GM19239 (cell line): ENCODE measurements around the gene ALDH3B1.

ENCODE experiments used
- DNase-seq: peaks from one replicate; pipeline ENCODE4 v3.0.0; 2011; ENCODE audit warnings: low spot score; ENCODE audit not compliant: insufficient read length
- FAIRE-seq: peaks from 2 replicates; lab custom pipeline; 2011; peaks lifted over from hg19 to GRCh38; lab: Jason Lieb, UNC

The ALDH3B1 gene

DNA sequence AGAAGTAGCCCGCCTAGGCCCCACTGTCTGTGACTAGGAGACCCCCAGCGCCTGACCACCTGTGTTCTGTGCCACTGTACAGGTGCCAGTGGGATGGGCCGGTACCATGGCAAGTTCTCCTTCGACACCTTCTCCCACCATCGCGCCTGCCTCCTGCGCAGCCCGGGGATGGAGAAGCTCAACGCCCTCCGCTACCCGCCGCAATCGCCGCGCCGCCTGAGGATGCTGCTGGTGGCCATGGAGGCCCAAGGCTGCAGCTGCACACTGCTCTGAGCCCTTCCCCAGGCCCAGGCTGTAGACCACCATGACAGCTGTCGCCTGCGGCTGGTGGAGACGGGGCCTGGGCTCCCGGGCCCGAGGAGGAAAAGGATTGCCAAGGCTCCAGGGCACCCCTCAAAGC, 17.5 kb downstream of the ALDH3B1 start:
- FAIRE-seq (no peak), DNase-seq (no peak)

DNA sequence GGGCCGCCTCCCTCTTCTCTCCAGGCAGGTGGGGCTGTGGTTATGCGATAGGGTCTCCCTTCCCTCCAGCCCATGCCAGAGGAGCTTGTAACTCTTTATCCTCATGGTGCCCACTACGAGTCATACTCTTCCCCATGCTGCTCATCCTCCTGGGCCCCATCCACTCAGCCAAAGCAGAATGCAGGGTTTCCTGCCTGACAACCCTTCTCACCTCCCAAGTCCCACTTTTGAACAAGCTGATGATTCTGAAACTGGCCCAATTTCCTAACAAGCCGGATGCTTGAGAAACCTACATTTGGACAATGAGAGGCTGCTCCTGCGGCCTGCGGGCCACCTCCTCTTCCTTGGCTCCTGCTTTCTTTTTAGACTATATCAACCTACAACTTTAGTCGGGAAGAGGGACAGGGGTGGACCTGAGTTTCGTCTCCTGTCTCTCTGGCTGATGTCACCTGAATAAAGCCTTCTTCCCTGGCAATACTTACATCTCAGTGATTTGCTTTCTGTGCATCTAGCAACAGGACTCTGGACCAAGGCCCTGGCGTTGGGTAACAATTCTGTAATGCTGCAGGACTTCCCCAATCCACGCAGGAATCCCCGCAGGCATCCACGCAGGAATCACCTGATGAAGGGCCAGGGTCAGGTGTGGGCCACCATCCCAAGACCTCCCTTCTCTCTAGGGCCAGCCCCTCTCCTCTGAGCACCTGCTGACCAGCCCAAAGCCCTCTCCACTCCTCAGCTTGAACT, 18.8 kb downstream of the ALDH3B1 start:
- no peak for FAIRE-seq
- DNase-seq: no peak

DNA sequence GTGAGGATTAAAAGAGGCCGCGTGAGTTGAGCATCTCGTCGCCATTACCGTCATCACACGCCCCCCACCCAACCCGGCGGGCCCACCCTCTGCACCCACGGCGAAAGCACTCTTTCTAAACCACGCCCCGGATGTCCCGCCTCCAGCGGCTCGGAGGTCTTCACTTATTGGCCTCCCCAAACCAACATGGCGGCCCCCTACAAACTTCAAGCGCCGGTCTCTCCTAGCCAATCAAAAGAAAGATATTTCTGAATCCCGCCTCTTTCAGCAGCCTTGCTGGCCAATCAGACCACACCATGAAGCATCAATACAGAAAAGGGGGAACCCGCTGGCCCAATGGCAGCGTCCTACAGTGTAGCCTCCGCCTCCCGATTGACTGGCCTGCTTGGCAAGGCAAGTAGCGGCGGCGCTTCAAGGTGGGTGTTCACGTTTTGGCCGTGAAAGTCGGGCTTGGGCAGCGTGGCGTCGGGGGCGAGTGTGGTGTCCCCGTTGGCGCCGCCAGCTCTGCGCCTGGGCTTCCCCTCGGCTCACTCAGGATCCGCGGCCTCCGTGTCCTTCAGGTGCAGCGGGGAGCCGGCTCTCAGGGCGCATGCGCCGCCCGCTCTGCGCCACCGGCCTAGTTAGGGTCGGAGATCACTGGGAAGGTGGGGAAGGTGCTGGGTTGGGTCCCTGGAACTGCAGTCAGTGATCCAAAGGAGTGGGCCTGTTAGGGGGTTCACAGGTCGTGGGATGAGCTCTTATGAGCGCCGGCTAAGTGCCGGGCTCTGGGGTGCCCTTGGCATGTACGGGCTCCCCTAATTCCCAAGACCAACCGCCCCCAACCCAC, 20.4 kb downstream of the ALDH3B1 start, which contains the start of gene NDUFS8:
TSS of gene NDUFS8 (plus strand) at position 364 of the 826 bp plus-strand sequence. CDS start 1,471 bp downstream, outside the sequence.
- DNase-seq (peak; percentile 99), FAIRE-seq (peak; percentile 100)

DNA sequence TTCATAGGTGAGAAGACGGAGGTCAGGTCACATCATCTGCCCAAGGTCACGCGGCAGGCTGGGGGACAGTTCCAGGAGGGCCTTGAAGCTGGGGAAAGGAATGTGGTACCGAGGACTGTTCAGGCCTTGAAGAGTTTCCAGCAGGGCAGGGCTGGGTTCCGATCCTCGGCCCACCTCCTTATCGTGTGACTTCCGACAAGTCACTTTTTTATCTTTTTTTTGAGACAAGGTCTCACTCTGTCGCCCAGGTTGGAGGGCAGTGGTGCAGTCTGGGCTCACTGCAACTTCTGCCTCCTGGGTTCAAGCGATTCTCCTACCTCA, 21.0 kb downstream of the ALDH3B1 start:
- DNase-seq (no peak), FAIRE-seq (no peak)

DNA sequence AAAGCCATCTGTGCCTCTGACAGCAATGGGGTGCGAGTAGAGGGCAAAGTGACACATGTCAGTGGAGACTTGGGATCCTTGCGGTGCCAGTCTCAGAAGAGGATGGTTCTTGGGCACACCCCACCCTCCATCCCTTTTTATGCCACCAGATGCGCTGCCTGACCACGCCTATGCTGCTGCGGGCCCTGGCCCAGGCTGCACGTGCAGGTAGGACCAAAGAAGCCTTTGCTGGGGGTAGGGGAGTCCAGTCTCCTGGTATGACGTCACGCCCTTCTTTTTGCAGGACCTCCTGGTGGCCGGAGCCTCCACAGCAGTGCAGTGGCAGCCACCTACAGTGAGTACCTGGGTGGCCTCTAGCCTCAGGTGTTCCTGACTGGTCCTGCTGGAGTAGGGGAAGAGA, 21.9 kb downstream of the ALDH3B1 start:
- FAIRE-seq: no peak
- DNase-seq: no peak

DNA sequence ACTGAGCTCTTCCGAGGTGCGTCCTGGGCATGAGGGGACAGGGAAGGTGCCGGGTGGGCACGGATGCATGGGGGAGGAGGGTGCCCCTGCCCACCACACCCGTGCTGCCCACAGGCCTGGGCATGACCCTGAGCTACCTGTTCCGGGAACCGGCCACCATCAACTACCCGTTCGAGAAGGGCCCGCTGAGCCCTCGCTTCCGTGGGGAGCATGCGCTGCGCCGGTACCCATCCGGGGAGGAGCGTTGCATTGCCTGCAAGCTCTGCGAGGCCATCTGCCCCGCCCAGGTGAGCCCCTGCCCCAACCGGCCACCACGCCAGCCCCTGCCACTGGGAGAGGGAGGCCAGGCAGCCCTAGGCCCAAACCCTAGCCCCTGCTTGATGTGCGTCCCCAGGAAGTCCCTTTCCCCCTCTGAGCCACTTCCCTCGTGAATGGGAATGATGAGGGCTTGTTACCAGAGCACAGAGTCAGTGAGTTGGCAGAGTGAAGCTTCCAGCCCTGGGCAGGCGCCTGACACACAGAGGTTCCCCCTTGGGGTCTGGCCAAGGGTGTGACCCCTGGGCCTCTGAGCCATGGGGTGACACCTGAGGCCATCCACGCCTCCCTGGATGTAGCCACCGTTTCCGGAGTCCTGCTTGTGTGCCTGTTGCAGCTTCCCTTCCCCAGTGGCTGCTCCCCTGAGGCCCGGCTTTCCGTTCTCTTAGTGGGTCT, 23.0 kb downstream of the ALDH3B1 start:
- DNase-seq (no peak), FAIRE-seq (no peak)

DNA sequence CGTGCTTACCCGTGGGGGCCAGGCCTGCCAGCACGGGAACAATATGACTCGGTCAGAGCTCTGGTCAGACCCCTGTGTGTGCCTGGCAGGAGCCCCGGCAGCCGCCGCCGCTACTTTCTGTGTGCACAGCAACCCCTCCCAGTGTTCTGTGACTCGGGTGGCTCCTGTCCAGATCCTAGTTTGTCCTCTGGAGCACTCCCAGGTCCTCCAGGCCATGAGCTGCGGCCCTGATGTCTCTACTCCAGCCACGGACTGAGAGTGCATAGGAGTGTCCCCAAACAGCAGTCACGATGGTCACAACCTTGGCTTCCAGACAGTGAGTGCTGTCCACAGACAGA, 23.6 kb downstream of the ALDH3B1 start:
- DNase-seq (no peak), FAIRE-seq (no peak)

DNA sequence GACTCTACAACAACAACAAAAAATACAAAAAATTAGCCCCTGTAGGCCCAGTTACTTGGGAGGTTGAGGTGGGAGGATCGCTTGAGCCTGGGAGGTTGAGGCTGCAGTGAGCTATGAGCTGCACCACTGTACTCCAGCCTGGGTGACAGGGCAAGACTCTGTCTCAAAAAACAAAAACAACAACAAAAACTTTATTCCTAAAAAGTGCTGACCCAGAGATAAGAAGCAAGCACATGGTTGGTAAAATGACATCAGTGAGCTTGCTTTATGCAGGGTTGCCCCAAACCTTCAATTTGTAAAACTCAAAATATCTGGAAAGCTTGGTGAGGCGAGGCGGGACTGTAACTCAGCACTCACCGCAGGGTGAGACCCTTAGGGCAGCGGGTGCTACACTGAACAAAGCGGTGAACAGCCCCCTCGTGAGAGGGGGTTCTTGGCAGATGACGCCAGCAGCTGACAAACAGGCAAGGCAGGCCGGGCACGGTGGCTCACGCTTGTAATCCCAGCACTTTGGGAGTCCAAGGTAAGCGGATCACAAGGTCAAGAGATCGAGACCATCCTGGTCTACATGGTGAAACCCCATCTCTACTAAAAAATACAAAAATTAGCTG, 25.2 kb downstream of the ALDH3B1 start:
- no peak for DNase-seq
- FAIRE-seq: no peak

DNA sequence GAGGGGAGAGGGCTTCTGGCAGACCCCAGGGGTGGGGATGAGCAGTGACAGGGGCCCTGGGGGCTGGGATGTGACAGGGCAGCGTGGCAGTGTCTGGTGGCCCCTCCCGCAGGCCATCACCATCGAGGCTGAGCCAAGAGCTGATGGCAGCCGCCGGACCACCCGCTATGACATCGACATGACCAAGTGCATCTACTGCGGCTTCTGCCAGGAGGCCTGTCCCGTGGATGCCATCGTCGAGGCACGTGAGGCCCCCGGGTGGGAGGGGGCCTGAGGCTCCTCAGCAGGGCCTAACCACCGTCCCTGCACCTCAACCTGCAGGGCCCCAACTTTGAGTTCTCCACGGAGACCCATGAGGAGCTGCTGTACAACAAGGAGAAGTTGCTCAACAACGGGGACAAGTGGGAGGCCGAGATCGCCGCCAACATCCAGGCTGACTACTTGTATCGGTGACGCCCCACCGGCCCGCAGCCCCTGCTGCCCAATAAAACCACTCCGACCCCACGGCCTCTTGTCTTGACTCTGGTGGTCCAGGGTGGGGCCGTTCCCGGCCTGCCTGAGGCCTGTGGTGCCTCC, 26.1 kb downstream of the ALDH3B1 start:
- DNase-seq: no peak
- no peak for FAIRE-seq

DNA sequence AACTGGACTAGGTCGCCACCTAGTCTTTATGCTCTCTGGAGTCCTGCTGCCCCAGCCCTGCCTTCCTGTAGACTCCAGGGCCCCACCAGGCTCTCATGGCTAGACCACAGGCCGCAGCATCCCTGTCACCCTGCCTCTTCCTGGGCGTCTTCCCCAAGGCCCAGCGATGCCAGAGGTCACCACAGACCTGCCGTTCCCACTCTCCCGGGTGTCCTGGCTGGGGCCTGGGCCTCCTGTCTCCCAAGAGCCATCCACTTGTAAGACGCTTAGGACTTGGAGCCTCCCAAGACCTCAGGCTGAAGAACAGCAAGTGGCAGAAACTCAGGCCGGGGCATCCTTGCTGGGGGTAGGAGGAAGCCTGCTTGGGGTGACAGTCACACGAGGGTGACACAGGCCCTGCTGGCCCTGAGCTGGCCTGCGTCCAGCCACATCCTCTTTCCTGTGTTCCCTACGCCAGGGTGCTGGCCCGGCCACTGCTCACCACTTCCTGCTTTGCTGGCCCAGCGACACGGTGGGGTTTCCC, 26.7 kb downstream of the ALDH3B1 start:
- DNase-seq (no peak), FAIRE-seq (no peak)

DNA sequence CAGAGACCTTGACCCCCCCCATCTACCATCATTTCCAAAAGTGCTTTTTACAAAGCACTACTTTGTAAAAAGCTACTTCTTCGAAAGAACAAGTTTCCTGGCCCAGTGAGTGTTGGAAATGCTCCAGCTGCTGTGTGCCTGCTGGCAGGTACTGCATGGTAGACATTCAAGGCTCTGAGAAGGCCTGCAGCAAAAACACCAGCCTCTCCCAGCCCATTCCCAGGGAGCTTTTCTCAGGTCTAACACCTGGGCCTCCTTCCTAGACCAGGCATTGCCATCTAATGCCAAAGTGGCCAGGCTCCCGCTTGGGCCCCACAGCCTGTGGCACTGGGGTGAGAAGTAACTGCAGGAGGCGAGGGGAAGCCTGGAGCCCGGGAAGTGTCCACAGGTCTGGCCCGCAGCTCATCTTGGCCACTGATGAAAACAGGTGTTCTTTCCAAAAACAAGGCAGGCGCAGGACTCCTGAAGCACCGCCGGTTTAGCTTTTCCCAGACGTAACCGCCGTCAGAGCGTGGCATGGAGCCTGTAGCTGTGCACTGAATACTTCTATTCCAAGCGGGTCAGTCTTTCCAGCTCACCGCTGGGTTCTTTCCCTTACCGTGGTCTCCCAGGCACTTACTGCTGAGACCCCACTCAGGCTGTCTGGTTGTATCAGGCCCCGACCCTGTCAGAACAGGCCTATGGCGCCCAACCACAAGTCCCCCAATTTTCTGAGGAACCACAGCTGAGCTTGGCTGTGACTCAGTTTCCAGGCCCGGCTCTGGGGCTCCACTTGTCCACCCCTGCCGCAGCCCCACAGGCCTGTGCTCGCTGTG, 27.5 kb downstream of the ALDH3B1 start:
- FAIRE-seq: no peak

DNA sequence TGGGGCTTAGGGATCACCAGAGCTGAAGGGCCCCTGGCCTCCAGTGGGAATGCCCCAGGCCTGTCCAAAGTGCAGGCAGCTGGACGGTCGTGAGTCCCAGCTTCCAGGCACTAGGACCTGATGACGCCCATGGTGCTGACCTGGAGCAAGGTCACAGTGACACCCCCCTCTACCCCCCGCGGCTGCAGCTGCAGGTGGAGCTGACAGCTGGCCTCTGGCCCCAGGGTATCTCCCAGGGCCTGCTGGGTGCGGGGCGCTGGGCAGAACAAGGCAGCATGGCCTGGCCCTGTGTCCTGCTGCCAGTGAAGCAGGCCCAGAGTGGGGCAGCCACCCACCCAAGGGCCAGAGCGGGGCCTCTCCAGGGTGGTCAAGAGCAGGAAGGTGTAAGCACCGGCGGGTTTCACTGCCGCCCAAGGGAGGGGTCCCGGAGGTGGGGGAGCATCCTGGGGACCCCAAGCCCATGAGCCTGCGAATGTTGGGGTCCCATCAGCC, 28.1 kb downstream of the ALDH3B1 start:
- FAIRE-seq (no peak), DNase-seq (no peak)

More for the DNA sequence above, 27.5 kb downstream of the ALDH3B1 start:
- DNase-seq: no peak

DNA sequence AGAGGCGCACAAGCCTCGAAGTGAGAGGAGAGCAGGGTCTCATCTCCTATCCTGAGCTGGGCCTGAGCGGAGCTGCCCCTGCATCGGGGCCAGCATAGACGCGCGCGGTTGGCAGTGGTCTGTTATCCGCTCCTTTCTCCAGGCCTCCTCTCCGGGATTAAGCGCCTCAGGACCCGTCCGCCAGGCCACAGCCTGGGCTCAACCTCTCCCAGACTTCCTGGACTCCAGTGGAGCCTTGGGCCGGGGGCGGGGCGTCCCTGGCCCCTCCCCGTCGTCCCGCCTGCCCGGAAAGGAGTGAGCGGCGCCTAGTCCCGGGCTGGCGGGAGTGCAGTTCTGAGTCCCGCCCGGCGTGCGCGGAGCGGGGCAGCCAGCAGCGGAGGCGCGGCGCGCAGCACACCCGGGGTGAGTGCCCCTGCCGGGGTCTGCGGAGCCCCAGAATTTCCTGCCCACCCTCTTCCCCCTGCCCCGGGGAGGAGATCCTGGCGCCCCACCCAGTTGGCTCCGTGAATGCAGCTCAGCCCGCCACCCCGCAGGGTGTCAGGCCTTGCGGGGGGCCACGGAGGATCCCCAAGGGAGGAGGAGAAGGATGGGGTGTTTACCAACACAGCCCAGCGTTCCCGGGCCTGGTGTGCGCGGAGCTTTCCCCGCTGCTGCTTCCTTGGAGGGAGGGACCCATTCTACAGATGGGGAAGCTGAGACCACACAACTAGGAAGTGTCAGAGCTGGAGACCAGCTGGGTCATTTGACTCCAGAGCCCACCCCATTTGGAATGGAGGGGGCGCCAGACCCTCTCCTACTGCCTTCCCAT, 28.8 kb downstream of the ALDH3B1 start, which contains the start of gene TCIRG1:
TSS of gene TCIRG1 (plus strand) at position 308 of the 808 bp plus-strand sequence. CDS start 2,247 bp downstream, outside the sequence.
- DNase-seq (peak; percentile 90), FAIRE-seq (peak; percentile 33)

DNA sequence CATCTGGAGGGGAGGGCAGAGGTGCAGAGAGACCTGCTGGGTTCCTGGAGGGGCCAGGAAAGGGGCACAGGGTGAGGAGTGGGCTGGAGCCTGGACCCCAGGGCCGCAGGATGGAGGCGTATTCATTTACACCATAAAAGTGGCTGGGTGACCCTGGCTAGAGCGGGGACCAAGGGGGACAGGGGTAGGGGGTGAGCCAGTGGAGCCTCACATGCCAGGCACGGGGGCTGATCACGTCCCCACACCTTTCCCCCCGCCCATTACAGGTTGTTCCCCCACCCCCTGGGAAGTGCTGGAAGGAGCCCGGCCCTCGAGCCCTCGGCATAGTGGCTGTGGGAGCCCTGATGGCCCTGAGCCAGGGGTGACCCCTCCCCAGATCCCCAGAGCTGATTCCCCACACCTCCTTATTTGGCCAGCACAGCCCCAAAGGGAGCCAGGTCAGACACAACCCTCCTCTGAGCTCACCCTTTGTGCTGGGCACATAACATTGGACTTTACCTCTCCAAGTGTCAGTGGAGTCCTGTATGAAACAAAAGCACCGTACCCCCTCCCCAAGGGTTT, 29.5 kb downstream of the ALDH3B1 start:
- DNase-seq (no peak), FAIRE-seq (peak; percentile 8)

DNA sequence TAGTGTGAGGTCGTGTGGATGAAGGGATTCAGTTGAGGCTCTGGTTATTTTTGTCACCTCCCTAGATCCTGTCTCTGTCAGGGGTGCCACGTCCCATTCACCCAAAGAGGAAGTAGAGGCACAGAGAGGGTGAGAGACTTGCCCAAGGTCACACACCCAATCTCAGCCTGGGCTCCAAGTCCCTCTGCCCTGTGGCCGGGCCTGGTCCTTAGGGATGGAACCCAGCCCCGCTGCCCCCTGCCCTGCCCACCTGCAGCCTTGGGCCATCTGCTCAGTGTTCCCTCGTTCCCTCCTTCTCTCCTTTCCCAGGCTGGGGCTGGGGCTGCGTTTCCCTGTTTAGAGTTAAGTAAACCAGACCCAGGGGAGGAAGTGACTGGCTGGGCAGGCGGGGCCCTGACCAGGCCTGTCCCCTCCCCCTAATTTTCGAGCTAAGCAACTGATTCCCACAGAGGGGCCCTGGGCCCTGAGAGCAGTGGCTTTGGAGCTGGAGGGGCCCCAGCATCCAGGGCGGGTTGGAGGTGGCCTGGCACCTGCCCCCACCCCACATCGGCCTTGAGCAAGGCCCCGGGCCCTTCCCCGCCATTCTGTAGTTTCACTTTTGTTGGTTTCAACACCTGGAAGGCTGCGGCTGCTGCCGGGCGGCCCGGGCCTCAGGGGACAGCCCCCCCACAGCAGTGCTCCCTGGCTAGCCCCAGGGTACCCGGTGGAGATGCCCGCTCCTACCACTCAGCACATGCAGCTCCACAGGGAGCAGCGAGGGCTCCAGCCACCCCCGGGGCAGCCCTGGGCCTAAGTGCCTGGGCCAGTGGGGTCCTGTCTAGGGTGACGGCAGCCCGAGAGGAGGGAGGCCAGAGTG, 30.2 kb downstream of the ALDH3B1 start:
- DNase-seq (peak; percentile 97), FAIRE-seq (peak; percentile 90)

DNA sequence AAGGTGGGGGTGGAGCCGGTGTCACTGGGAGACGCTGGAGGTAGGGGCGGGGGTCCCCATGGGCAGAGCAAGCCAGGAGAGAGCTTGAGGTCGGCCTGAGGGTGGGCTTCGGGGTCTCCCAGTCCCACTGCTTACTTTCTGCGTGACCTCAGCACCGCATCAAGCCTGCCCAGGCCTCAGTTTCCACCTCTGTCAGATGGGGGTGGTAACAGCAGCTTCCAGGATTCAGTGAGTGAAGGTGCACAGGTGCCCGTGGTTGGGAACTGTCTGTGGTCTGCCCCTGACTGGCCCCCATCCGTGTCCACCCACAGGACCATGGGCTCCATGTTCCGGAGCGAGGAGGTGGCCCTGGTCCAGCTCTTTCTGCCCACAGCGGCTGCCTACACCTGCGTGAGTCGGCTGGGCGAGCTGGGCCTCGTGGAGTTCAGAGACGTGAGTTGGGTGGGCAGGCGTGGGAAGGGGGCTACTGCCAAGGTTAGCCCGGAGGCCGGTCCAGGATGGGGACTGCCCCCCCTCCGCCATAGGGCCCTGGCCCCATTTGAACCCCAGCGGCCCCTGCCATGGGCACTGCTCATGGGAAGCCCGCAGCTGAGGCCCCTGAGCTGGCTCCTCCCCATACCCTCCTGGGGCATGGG, 30.9 kb downstream of the ALDH3B1 start:
- FAIRE-seq (no peak), DNase-seq (no peak)
